PFSK-1 (cell line): ENCODE measurements around the gene ZNF174.

ENCODE experiments used
- FOXP2 ChIP-seq: optimal IDR thresholded peaks from 2 replicates; pipeline ENCODE3; 2011; ENCODE audit warnings: borderline replicate concordance, control low read depth, inconsistent platforms; ENCODE audit not compliant: insufficient read depth; ENCODE audit errors: extremely low read length, extremely low read depth
- POLR2AphosphoS5 ChIP-seq: IDR thresholded peaks from 2 replicates; pipeline ENCODE4 v1.6.1; 2012; ENCODE audit warnings: low read depth, mild to moderate bottlenecking, control low read depth, low read length, moderate library complexity
- SIN3A ChIP-seq: IDR thresholded peaks from 2 replicates; pipeline ENCODE4 v1.6.1; 2012; ENCODE audit warnings: mild to moderate bottlenecking, low read length, moderate library complexity, borderline replicate concordance; ENCODE audit not compliant: insufficient read depth
- TAF1 ChIP-seq: IDR thresholded peaks from 2 replicates; pipeline ENCODE4 v1.6.1; 2012; ENCODE audit warnings: low read length, control low read depth, borderline replicate concordance; ENCODE audit not compliant: insufficient read depth
- TF ChIP-seq, protein P1 (sequence below), 2 experiments: IDR thresholded peaks; 2 replicates each; pipeline versions ENCODE4 v1.6.1 to v1.8.0; 2011 to 2012; ENCODE audit warnings: low read depth in 2 of 2, low read length in 2 of 2, control low read depth in 1 of 2, inconsistent platforms in 1 of 2, mild to moderate bottlenecking in 1 of 2, moderate library complexity in 1 of 2; ENCODE audit not compliant: insufficient read depth in 1 of 2

ZNF174 gene

DNA sequence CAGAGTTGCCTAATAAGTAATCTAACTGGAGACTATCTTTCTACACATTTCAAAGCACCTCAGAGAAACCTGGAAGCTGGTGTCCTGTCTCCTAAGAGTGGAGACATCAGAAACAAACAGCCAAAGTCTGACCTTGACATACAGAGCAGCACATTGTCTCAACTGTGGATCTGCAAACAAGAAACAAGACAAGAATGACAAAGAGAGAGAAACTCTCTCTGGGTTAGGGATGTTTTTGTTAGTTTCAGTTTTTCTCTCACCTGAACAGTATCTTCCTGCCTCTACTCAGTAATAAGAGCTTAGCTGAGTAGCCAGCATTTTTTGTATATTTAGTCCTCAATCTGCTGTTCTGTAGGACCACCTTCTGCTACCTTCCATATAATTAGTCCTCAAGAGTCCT is 33.4 kb downstream of the ZNF174 start:
- TF ChIP-seq FOXP2: no peak
- no peak for TF ChIP-seq SIN3A
- TF ChIP-seq POLR2AphosphoS5: no peak
- TF ChIP-seq, protein P1, sequence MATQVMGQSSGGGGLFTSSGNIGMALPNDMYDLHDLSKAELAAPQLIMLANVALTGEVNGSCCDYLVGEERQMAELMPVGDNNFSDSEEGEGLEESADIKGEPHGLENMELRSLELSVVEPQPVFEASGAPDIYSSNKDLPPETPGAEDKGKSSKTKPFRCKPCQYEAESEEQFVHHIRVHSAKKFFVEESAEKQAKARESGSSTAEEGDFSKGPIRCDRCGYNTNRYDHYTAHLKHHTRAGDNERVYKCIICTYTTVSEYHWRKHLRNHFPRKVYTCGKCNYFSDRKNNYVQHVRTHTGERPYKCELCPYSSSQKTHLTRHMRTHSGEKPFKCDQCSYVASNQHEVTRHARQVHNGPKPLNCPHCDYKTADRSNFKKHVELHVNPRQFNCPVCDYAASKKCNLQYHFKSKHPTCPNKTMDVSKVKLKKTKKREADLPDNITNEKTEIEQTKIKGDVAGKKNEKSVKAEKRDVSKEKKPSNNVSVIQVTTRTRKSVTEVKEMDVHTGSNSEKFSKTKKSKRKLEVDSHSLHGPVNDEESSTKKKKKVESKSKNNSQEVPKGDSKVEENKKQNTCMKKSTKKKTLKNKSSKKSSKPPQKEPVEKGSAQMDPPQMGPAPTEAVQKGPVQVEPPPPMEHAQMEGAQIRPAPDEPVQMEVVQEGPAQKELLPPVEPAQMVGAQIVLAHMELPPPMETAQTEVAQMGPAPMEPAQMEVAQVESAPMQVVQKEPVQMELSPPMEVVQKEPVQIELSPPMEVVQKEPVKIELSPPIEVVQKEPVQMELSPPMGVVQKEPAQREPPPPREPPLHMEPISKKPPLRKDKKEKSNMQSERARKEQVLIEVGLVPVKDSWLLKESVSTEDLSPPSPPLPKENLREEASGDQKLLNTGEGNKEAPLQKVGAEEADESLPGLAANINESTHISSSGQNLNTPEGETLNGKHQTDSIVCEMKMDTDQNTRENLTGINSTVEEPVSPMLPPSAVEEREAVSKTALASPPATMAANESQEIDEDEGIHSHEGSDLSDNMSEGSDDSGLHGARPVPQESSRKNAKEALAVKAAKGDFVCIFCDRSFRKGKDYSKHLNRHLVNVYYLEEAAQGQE (IDR thresholded peaks at IDR 0.05; ENCODE audit: insufficient read depth in 1 of 2, low read depth in 2 of 2, low read length in 2 of 2): no peak
- no peak for TF ChIP-seq TAF1

DNA sequence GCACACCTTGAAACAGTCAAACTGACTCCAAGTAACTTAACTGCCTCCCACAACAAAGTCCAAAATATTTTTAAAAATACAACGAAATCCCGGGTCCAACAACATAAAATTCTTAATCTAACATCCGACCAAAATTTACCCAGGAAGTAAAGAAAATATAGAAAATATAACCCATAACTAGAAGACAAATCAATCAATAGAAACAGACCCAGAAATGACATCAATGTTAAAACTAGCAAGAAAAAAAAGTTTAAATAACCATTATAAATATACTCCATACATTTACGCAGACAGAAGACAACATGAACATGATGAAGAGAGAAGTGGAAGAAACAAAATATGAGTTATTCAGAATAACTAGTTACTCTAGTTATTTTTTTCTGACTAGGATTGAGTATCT is 38.6 kb downstream of the ZNF174 start:
- TF ChIP-seq, protein P1 (IDR thresholded peaks at IDR 0.05; ENCODE audit: insufficient read depth in 1 of 2, low read depth in 2 of 2, low read length in 2 of 2): no peak
- TF ChIP-seq FOXP2 (no peak), POLR2AphosphoS5 (no peak), SIN3A (no peak), TAF1 (no peak)

DNA sequence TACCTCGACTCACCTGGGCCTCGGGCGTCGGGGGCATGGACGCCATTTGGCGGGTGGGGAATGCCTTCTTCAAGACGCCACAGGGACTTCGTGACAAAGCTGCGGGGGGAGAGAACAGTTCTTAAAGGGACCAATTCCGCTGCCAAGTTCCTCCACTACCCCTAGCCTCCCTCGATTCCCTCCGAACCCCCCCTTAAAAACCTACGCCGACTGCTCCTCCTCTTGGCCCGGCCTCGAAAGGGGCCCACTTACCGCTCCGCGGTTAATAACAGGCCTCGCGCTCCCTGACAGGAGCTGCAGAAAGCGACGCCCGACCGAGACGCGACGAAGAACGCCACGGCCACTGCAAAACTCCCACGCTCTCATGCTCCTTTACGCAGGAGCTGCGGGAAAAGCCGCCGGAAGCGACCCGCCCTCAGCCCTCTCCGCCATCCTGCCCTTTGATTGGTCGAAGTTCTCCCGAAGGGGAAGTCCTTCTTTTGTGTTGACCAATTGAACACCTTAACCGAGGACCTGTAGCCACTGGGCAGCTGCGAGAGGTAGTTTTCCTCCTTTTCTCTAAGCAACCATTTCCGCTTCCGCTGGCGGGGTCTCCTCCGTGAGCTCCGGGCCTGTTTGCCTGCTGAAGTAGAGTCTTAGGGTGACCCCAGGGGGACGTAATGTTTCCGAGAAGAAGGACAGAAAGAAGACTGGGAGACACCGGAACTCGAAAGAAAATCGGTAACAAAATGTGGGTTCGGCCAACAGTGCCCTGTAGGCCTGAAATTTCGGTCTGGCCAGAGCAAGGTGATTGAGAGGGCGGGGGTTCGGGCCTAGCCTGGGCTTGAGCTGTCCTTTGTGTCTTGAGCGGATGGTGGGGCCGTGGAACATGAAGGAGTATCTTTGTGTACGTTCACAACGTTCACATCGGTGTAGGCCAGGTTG is 42.4 kb downstream of the ZNF174 start, which contains the start of the genes NAA60 and ZNF597:
NAA60 (plus strand) TSS at position 573 of the 924 bp plus-strand sequence. CDS start 32,548 bp downstream, outside the sequence.
ZNF597 (minus strand) TSS at position 397 of the 924 bp plus-strand sequence; CDS start at position 46, 351 bp downstream.
- TF ChIP-seq TAF1 (no peak), POLR2AphosphoS5 (0 out of 2 replicates have a peak, but pooled peaks have one; percentile 29), SIN3A (no peak)
- TF ChIP-seq, protein P1 (IDR thresholded peaks at IDR 0.05; ENCODE audit: insufficient read depth in 1 of 2, low read depth in 2 of 2, low read length in 2 of 2): no peak

DNA sequence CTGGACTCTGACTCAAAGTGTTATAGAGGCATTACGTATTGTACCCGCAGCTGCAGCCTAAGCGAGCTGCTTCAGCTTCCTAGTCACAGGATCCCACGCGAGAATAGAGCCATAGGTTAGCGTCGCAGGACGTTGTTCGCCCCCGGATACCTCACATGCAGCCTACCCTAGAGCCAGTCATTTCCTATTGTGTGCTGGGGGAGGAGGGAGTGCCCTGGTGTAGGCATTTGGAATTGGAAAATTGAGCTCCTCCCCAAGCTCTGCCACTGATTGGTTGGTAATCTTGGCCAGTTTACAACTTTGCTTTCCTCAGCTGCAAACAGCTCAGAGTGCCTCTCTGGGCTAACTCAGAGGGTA is 43.0 kb downstream of the ZNF174 start:
- TF ChIP-seq SIN3A: no peak
- TF ChIP-seq POLR2AphosphoS5: 0 out of 2 replicates have a peak, but pooled peaks have one; percentile 40
- TF ChIP-seq TAF1: peak; percentile 47; the same call in 1 of the 2 replicates
- TF ChIP-seq, protein P1 (IDR thresholded peaks at IDR 0.05; ENCODE audit: insufficient read depth in 1 of 2, low read depth in 2 of 2, low read length in 2 of 2): no peak
- TF ChIP-seq FOXP2: no peak

DNA sequence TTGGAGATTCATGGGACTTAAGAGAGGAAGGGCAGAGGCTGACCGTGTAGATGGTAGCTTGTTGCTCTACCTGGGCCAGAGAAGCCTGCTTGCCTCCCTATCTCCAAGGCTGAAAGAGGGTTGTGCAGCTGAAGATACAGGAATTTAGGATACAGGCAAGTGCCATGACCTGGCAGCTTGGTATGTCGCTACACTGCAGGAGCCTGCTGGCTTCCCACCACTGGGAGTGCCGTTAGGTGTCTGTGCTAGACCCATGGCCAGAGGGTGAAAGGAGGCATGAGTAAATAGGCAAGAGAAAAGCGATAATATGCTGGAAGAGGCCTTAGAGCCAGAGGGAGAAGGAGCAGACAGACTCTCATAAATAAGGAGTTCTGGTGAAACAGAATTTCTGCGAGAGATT is 53.1 kb downstream of the ZNF174 start:
- TF ChIP-seq SIN3A (no peak), FOXP2 (no peak), POLR2AphosphoS5 (no peak), TAF1 (no peak)
- TF ChIP-seq, protein P1 (IDR thresholded peaks at IDR 0.05; ENCODE audit: insufficient read depth in 1 of 2, low read depth in 2 of 2, low read length in 2 of 2): no peak
